GM12878 (cell line): ENCODE data around the gene TSKU. TPM values are rescaled to one million over a fixed set of nuclear protein-coding genes. Genes with fewer than 3 reads are reported as not detected.

Experiments
- ATAC-seq: fragments of 200-7000 bp; cut with Tn5 transposase; 3 replicates; pipeline ENCODE4 v1.9.1; 2020; ENCODE audit warnings: mild to moderate bottlenecking, moderate library complexity
- BruUV-seq: library from RNA; stranded (reverse); fragments of 400-500 nt; replicated peaks from 2 replicates; lab custom pipeline; 2021; lab: Mats Ljungman, UMichigan
- CTCF ChIA-PET: fragments of 300-600 bp; sonication (Branson Sonifier 250); formaldehyde crosslinking; extraction: SDS; loops from one replicate; lab custom pipeline; 2021; ENCODE audit warnings: inconsistent platforms; lab: Yijun Ruan, JAX
- POLR2A ChIA-PET: fragments of 350-600 bp; formaldehyde crosslinking; extraction: SDS; loops from one replicate; lab custom pipeline; 2021; ENCODE audit warnings: inconsistent platforms; lab: Charles Lee
- RAD21 ChIA-PET: fragments of 300-600 bp; sonication (Branson Sonifier 250); formaldehyde crosslinking; loops from one replicate; lab custom pipeline; 2023; ENCODE audit warnings: antibody characterized with exemption; ENCODE audit not compliant: unreplicated experiment; lab: Charles Lee
- SMC1A ChIA-PET: fragments of 300-600 bp; sonication (Branson Sonifier 250); formaldehyde crosslinking; loops from one replicate; lab custom pipeline; 2023; ENCODE audit not compliant: unreplicated experiment, uncharacterized antibody; lab: Charles Lee
- DNase-seq: peaks from one replicate; pipeline ENCODE4 v3.0.0-alpha.2; 2011; ENCODE audit warnings: low read depth, low spot score
- FAIRE-seq: peaks from 3 replicates; lab custom pipeline; 2011; peaks lifted over from hg19 to GRCh38; lab: Jason Lieb, UNC
- H2AFZ ChIP-seq: 2 replicates; pipeline ENCODE4 v1.6.0; 2011; ENCODE audit warnings: low read depth, low read length, control low read depth; ENCODE audit not compliant: control insufficient read depth
- H3K27ac ChIP-seq: 2 replicates; pipeline ENCODE4 v1.5.1; 2011; ENCODE audit warnings: control low read depth; ENCODE audit not compliant: control insufficient read depth, insufficient read depth
- H3K27me3 ChIP-seq, 2 experiments: replicated peaks in 1 of 2; 2 replicates each; pipeline versions ENCODE4 v1.6.0 to v1.6.1; 2011; ENCODE audit warnings: low read length in 1 of 2; ENCODE audit not compliant: control insufficient read depth in 2 of 2, insufficient read depth in 2 of 2
- H3K36me3 ChIP-seq, 2 experiments: 2 replicates each; pipeline ENCODE4 v1.5.1; 2011; ENCODE audit warnings: low read length in 1 of 2; ENCODE audit not compliant: control insufficient read depth in 2 of 2, insufficient read depth in 2 of 2
- H3K4me1 ChIP-seq: 2 replicates; pipeline ENCODE4 v1.6.1; 2011; ENCODE audit warnings: mild to moderate bottlenecking, low read length, moderate library complexity, mixed read lengths; ENCODE audit not compliant: control insufficient read depth, insufficient read depth
- H3K4me2 ChIP-seq: 2 replicates; pipeline ENCODE4 v1.6.0; 2011; ENCODE audit warnings: control low read depth; ENCODE audit not compliant: control insufficient read depth, insufficient read depth
- H3K4me3 ChIP-seq: fragments of 200-600 bp; sonication (generic); 2 replicates; pipeline ENCODE4 v1.5.1; 2016
- H3K79me2 ChIP-seq: 2 replicates; pipeline ENCODE4 v1.6.0; 2011; ENCODE audit warnings: low read length; ENCODE audit not compliant: control insufficient read depth, insufficient read depth
- H3K9ac ChIP-seq: 2 replicates; pipeline ENCODE4 v1.8.0; 2011; ENCODE audit warnings: low read length, control low read depth, mixed read lengths; ENCODE audit not compliant: control insufficient read depth, insufficient read depth
- H3K9me3 ChIP-seq: replicated peaks from 3 replicates; pipeline ENCODE4 v1.5.1; 2011; ENCODE audit warnings: mild to moderate bottlenecking, low read length; ENCODE audit not compliant: control insufficient read depth, insufficient read depth
- H4K20me1 ChIP-seq: 2 replicates; pipeline ENCODE4 v1.6.0; 2011; ENCODE audit not compliant: control insufficient read depth, insufficient read depth
- ESRRA ChIP-seq: IDR thresholded peaks from 2 replicates; pipeline ENCODE4 v1.6.1; 2012; ENCODE audit warnings: mild to moderate bottlenecking, low read length, improper control_type of control experiment
- JUND ChIP-seq: IDR thresholded peaks from 2 replicates; pipeline ENCODE4 v1.6.1; 2012; ENCODE audit warnings: low read depth, mild to moderate bottlenecking, low read length, improper control_type of control experiment, moderate library complexity
- KAT2A ChIP-seq: conservative IDR thresholded peaks from 2 replicates; pipeline ENCODE4 v1.6.1; 2011; ENCODE audit warnings: low read depth, low read length; ENCODE audit not compliant: control insufficient read depth
- MEF2A ChIP-seq: IDR thresholded peaks from 2 replicates; pipeline ENCODE4 v1.6.1; 2011; ENCODE audit warnings: low read depth, mild to moderate bottlenecking, low read length, moderate library complexity; ENCODE audit not compliant: insufficient read depth
- NBN ChIP-seq: fragments of 450-650 bp; IDR thresholded peaks from 2 replicates; pipeline ENCODE4 v1.6.1; 2016
- RB1 ChIP-seq: fragments of 450-650 bp; formaldehyde crosslinking; IDR thresholded peaks from 2 replicates; pipeline ENCODE4 v1.6.1; 2017; ENCODE audit warnings: mild to moderate bottlenecking, borderline replicate concordance
- SIX5 ChIP-seq: IDR thresholded peaks from 2 replicates; pipeline ENCODE4 v1.6.1; 2011; ENCODE audit warnings: mild to moderate bottlenecking, low read depth, low read length, moderate library complexity; ENCODE audit not compliant: severe bottlenecking
- SP1 ChIP-seq: IDR thresholded peaks from one replicate; pipeline ENCODE4 v1.6.1; 2011; ENCODE audit warnings: low read depth, low read length
- TCF12 ChIP-seq: IDR thresholded peaks from 2 replicates; pipeline ENCODE4 v1.6.1; 2011; ENCODE audit warnings: low read depth, mild to moderate bottlenecking, low read length
- WGBS: methylation state at CpG from one replicate; pipeline ENCODE4 v1.1.6; 2016; ENCODE audit warnings: low lambda C conversion rate; ENCODE audit not compliant: insufficient replicate concordance, insufficient coverage; ENCODE audit errors: missing lambda C conversion rate; 5-methylcytosine and 5-hydroxymethylcytosine counted together
- in situ Hi-C: fragments of 300-500 bp; cut with MboI; formaldehyde crosslinking; loops from 9 replicates; pipeline ENCODE4 v1.14.3; 2018; ENCODE audit warnings: mixed read lengths
- intact Hi-C: fragments of 100-400 bp; cut with micrococcal nuclease; formaldehyde crosslinking; loops from one replicate; pipeline ENCODE4 v1.14.2; 2022; ENCODE audit not compliant: unreplicated experiment
- polyA plus RNA-seq, 11 experiments: library from polyadenylated mRNA; depleted of rRNA in 4 of 11; unstranded in 6 of 11; stranded (reverse) in 5 of 11; fragments of >200 nt; fragmentation: Nextera tagmentation in 4 of 11; fragmentation: Illumina TruSeq in 1 of 11; extraction: Ambion mirVana in 4 of 11; extraction: Trizol in 1 of 11; gene quantifications; 1 replicate in 1 of 11; 2 replicates in 10 of 11; pipeline versions ENCODE4 v1.2.1 to v1.2.3, GENCODE V29; 2011 to 2016; ENCODE audit warnings: inconsistent platforms in 2 of 11, missing spikeins in 2 of 11, low read depth in 1 of 11
- total RNA-seq, 4 experiments: library from RNA; depleted of rRNA in 3 of 4; stranded (reverse); fragments of >200 nt in 3 of 4; fragmentation: Illumina TruSeq in 1 of 4; extraction: Trizol in 1 of 4; gene quantifications; 2 replicates each; pipeline versions ENCODE4 v1.2.1 to v1.2.3, GENCODE V29; 2013 to 2021
- TF ChIP-seq, protein P1 (sequence below): fragments of 450-650 bp; IDR thresholded peaks from 2 replicates; pipeline ENCODE4 v1.6.1; 2017; ENCODE audit warnings: antibody characterized with exemption, mild to moderate bottlenecking, moderate library complexity

TSKU gene
- total and polyA plus RNA-seq, 10 of the 15 experiments (the other 5 are each of a cell fraction or from before 2014, with no cell fraction given): 0.04 to 1.5 (median 0.62) TPM

DNA sequence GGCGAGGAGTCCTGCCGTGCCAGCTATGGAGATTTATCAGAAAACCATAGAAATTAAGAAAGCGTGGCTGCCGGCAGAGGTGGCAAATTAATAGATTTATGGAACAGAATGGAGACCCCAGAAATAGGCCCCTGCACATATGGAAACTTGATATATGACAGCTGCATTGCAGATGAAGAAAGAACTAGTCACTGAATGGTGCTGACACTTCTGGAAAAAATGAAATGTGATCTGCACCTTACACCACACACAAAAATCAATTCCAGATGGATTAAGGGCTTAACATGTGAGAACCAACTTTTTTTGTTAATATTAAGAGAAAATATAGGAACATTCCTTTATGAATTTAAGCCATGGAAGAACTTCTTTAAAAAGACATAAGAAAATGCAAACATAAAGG, 40.3 kb upstream of the TSKU start:
- H3K4me1 ChIP-seq: no peaks in the 10 kb centered on the region
- RAD21 ChIA-PET: no interaction called here
- H3K9me3 ChIP-seq: no peaks in the 10 kb centered on the region
- POLR2A ChIA-PET: no interaction called here
- in situ Hi-C loops (no loop called here), intact Hi-C loops (no loop called here)
- H3K4me2 ChIP-seq: no peak overlapping the region
- FAIRE-seq (no peak), ATAC-seq (no peak), DNase-seq (no peak)
- H3K79me2 ChIP-seq: no peaks in the 10 kb centered on the region
- no peak overlapping the region for H2AFZ ChIP-seq
- CTCF ChIA-PET: interaction anchor here (0.6 to 1.5 kb wide), 5 partner anchors 57 to 348 kb away, joined by 3 to 7 read pairs (median 4); no protein-coding TSS in a partner anchor
- peaks cover 0 to 2% of the 10 kb centered on the region in 2 experiments; a peak in 3 of 4 replicates for H3K27me3 ChIP-seq
- SMC1A ChIA-PET: no interaction called here
- H4K20me1 ChIP-seq: no peaks in the 10 kb centered on the region
- no peak overlapping the region for H3K9ac ChIP-seq
- no peak overlapping the region for H3K4me3 ChIP-seq
- H3K27ac ChIP-seq: no peak overlapping the region
- no TSS peak for BruUV-seq
- H3K36me3 ChIP-seq: no peaks in the 10 kb centered on the region
- 52% methylated on average over 4 of the region's 4 CpGs for WGBS
- TF ChIP-seq ESRRA (no peak), JUND (no peak), TCF12 (no peak), KAT2A (no peak), NBN (no peak), MEF2A (no peak), SIX5 (no peak), SP1 (no peak), RB1 (no peak)
- TF ChIP-seq, protein P1, sequence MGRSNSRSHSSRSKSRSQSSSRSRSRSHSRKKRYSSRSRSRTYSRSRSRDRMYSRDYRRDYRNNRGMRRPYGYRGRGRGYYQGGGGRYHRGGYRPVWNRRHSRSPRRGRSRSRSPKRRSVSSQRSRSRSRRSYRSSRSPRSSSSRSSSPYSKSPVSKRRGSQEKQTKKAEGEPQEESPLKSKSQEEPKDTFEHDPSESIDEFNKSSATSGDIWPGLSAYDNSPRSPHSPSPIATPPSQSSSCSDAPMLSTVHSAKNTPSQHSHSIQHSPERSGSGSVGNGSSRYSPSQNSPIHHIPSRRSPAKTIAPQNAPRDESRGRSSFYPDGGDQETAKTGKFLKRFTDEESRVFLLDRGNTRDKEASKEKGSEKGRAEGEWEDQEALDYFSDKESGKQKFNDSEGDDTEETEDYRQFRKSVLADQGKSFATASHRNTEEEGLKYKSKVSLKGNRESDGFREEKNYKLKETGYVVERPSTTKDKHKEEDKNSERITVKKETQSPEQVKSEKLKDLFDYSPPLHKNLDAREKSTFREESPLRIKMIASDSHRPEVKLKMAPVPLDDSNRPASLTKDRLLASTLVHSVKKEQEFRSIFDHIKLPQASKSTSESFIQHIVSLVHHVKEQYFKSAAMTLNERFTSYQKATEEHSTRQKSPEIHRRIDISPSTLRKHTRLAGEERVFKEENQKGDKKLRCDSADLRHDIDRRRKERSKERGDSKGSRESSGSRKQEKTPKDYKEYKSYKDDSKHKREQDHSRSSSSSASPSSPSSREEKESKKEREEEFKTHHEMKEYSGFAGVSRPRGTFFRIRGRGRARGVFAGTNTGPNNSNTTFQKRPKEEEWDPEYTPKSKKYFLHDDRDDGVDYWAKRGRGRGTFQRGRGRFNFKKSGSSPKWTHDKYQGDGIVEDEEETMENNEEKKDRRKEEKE: no peak
- TF ChIP-seq, all 136 proteins: peak for 0
